GM12801 (cell line): Measurements from ENCODE around the gene TSPAN9.

ENCODE experiments used
- TF ChIP-seq, protein P1 (sequence below): IDR thresholded peaks from one replicate; pipeline ENCODE4 v1.5.1; 2011; ENCODE audit warnings: control low read depth; ENCODE audit not compliant: insufficient read length; ENCODE audit errors: extremely low read depth

TSPAN9 gene

DNA sequence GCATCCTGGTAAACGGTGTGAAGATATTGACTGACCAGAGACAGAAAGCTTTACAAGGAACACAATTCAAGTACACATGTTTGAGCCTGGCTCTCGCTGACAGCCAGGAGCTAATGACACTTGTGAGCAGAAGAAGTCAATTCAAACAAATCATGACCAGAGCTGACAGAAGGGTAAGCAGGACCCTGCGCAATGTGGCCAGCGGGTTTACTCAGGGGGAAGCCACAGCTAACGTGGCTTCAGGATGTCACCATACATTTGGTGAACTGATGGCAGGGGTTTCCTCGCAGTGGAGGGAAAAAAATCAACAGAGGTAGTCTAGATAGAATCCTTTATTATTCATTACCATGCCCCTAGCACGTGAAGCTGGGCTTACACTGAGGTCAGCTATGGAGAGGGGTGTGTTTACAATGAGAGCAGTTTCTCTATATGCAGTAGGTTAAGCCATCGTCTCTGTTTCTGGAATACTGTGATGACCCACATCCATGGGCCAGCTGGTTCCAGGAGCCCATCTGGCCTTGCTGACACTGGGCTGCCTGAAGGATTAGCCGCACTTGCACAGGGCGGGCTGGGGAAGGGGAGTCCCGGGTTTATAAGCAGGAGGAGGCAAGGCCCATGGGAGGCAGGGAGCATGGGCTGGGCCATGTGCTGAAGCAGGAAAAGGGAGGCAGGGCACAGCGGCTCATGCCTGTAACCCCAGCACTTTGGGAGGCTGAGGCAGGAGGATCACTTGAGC is 215.7 kb downstream of the TSPAN9 start:
- TF ChIP-seq, protein P1, sequence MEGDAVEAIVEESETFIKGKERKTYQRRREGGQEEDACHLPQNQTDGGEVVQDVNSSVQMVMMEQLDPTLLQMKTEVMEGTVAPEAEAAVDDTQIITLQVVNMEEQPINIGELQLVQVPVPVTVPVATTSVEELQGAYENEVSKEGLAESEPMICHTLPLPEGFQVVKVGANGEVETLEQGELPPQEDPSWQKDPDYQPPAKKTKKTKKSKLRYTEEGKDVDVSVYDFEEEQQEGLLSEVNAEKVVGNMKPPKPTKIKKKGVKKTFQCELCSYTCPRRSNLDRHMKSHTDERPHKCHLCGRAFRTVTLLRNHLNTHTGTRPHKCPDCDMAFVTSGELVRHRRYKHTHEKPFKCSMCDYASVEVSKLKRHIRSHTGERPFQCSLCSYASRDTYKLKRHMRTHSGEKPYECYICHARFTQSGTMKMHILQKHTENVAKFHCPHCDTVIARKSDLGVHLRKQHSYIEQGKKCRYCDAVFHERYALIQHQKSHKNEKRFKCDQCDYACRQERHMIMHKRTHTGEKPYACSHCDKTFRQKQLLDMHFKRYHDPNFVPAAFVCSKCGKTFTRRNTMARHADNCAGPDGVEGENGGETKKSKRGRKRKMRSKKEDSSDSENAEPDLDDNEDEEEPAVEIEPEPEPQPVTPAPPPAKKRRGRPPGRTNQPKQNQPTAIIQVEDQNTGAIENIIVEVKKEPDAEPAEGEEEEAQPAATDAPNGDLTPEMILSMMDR, result no peak

DNA sequence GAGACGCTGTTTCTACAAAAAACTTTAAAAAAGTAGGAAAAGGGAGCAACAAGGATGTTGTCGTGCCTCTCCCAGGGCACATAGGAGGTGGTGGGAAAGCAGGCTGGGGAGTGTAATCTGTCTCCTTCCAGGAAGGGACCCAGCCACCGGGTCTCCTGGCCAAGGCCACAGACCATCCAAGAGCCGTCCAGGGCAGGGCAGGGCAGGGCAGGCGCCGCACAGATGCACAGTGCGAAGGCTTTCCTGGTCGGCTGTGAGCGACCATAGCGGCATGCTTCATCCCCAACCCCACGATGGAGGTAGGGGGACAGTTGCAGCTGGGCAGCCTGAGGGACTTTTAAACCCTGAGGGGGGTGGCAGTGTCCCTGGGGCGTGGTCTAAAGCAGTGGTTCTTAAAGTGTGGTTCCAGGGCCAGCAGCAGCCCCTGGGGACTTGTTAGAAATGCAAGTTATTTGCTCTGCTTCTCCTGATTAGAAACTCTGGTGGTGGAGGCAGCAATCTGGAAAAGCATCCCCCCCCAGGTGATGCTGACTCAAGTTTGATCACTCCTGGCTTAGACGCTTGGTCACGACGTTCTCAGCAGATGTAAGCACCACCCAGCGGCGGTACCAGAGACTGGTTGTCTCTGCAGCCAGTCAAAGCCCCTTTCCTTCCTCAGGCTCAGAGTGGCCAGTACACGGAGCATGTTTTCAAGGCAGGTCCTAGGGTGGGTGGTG is 216.4 kb downstream of the TSPAN9 start:
- TF ChIP-seq, protein P1, result no peak

DNA sequence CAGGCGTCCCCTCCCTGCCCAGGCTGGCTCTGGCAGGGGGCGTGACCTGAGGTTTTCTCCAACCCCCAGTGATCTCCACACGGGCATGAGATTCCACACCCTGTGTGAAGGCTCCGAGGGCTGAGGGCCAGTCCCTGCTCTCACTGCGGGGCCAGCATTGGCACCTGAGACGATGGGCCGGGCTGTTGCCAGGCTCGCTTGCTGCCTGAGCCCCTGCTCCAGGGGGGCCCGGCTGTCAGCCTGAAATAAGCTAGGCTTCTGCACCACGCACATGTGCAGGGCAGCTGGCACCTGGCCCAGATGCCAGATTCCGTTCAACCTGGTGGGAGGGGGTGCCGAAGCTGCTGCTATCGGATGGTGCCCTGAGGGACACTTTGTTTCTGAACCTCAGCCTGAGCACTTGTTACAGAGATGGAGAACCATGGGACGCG is 217.3 kb downstream of the TSPAN9 start:
- TF ChIP-seq, protein P1, result no peak

DNA sequence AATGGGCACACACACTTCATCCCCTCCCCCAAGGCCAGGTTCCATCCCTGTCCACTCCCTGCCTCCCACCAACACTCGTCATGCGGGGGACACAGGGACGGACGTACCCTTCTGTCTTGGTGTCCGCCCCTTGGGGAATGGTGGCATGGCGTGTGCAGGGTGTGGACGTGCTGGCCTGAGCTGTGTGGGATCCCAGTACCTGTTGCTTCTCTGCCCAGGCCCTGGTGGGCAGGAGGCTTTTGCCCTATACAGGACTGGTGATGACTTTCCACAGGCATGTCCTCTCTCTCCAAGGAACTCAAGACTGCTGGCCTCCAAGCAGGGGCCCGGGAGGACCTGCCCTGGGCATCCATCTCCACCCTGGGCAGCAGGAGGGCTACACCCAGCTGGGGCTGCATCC is 218.0 kb downstream of the TSPAN9 start:
- TF ChIP-seq, protein P1, result no peak

GRCh38 chr12:3295646-3296408 is 218.6 kb downstream of the TSPAN9 start:
- TF ChIP-seq, protein P1, result no peak

- TF ChIP-seq, protein P1, result no peak
Measured at GRCh38 chr12:3296409-3296701, 219.2 kb downstream of the TSPAN9 start.

- TF ChIP-seq, protein P1, result no peak
Measured at GRCh38 chr12:3298603-3299002, 221.4 kb downstream of the TSPAN9 start.
